ENCODE measurements around the gene SPAG16. TPM values are rescaled to one million over a fixed set of nuclear protein-coding genes. Genes with fewer than 3 reads are reported as not detected.

Gene SPAG16
- total RNA-seq, 1 experiment from 2014 or later: 30.0 TPM

DNA sequence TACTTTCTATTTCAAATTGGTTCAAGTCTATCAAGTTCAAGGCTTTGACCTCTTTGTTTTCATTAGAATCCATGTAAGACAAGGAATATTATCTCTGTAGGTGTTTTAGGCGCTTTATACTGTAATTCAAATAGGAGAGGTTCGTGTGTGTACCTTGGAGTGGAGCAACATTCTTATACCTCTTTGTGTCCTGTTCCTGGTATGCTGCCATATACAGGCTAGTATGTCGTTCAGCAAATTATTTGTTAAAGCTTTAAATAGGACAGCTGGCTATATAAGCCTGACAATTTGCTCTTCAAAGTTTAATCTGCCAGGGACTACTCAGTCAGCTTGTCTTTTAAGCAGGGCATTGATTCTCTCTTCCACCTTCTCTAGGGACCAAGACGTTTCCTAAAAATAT is 31.1 kb upstream of the SPAG16 start:
- ChIA-PET POLR2A (ENCODE audit: unreplicated experiment) (no interaction called here), CTCF (no interaction called here)
- Histone ChIP-seq H4K20me1 (ENCODE audit: insufficient read depth) (no peaks in the 10 kb centered on the region), H3K4me3 (no peak overlapping the region), H2AFZ (no peak overlapping the region), H3K36me3 (ENCODE audit: low read depth) (no peaks in the 10 kb centered on the region), H3K9me2 (ENCODE audit: insufficient read depth) (no peaks in the 10 kb centered on the region), H3K4me2 (no peak overlapping the region), H3K9me3 (ENCODE audit: insufficient read depth, low read depth) (peaks cover 4% of the 10 kb centered on the region; the same call in 1 of the 2 replicates), H3K27ac (no peak overlapping the region), H3K4me1 (replicated peaks; ENCODE audit: insufficient read depth) (0 out of 2 replicates have a peak, but pooled peaks cover 6% of the 10 kb centered on the region), H3K79me2 (ENCODE audit: low read depth) (no peaks in the 10 kb centered on the region), H3K27me3 (ENCODE audit: insufficient read depth, low read depth) (no peaks in the 10 kb centered on the region), H3F3A (ENCODE audit: insufficient read depth, low read depth) (no peaks in the 10 kb centered on the region)
- TF ChIP-seq EZH2 (IDR thresholded peaks at IDR 0.05; ENCODE audit: low read depth): no peak
- TF ChIP-seq, protein P1, sequence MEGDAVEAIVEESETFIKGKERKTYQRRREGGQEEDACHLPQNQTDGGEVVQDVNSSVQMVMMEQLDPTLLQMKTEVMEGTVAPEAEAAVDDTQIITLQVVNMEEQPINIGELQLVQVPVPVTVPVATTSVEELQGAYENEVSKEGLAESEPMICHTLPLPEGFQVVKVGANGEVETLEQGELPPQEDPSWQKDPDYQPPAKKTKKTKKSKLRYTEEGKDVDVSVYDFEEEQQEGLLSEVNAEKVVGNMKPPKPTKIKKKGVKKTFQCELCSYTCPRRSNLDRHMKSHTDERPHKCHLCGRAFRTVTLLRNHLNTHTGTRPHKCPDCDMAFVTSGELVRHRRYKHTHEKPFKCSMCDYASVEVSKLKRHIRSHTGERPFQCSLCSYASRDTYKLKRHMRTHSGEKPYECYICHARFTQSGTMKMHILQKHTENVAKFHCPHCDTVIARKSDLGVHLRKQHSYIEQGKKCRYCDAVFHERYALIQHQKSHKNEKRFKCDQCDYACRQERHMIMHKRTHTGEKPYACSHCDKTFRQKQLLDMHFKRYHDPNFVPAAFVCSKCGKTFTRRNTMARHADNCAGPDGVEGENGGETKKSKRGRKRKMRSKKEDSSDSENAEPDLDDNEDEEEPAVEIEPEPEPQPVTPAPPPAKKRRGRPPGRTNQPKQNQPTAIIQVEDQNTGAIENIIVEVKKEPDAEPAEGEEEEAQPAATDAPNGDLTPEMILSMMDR (conservative IDR thresholded peaks at IDR 0.05): no peak
- no peak for DNase-seq
- intact Hi-C loops (cut with micrococcal nuclease; ENCODE audit: unreplicated experiment): loop anchor here (10.0 kb wide), 1 partner anchor 552 kb away; no protein-coding TSS in a partner anchor
- no TSS peak for BruUV-seq (replicated peaks)

DNA sequence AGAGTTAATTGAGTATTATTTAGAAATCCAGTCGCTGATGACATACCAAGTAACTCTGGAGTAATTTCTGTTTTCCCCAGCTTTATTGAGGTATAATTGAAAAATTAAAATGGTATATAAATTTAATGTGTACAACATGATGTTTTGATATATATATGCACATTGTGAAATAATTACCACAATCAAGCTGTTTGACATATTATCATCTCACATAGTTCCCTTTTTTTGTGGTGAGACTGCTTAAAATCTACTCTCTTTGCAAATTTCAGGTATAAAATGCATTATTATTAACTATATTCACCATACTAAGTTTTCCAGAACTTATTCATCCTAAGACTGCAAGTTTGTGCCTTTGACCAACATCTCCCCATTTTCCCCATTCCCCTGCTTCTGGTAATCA is 25.0 kb upstream of the SPAG16 start:
- TF ChIP-seq EZH2 (IDR thresholded peaks at IDR 0.05; ENCODE audit: low read depth): no peak
- TF ChIP-seq, protein P1 (conservative IDR thresholded peaks at IDR 0.05): no peak
- no peak for DNase-seq
- H3K9me3 ChIP-seq (ENCODE audit: insufficient read depth, low read depth): no peaks in the 10 kb centered on the region
- no peaks in the 10 kb centered on the region for H3K9me2 ChIP-seq (ENCODE audit: insufficient read depth)
- BruUV-seq (replicated peaks): no TSS peak
- H2AFZ ChIP-seq: no peak overlapping the region
- no peaks in the 10 kb centered on the region for H4K20me1 ChIP-seq (ENCODE audit: insufficient read depth)
- POLR2A ChIA-PET (ENCODE audit: unreplicated experiment): no interaction called here
- H3K27ac ChIP-seq: no peak overlapping the region
- H3K79me2 ChIP-seq (ENCODE audit: low read depth): no peaks in the 10 kb centered on the region
- intact Hi-C loops (cut with micrococcal nuclease; ENCODE audit: unreplicated experiment): loop anchor here (10.0 kb wide), 1 partner anchor 546 kb away; no protein-coding TSS in a partner anchor
- H3K27me3 ChIP-seq (ENCODE audit: insufficient read depth, low read depth): no peaks in the 10 kb centered on the region
- CTCF ChIA-PET: no interaction called here
- H3K4me3 ChIP-seq: no peak overlapping the region
- H3K36me3 ChIP-seq (ENCODE audit: low read depth): no peaks in the 10 kb centered on the region
- no peaks in the 10 kb centered on the region for H3K4me1 ChIP-seq (replicated peaks; ENCODE audit: insufficient read depth)
- H3K4me2 ChIP-seq: no peak overlapping the region
- H3F3A ChIP-seq (ENCODE audit: insufficient read depth, low read depth): no peaks in the 10 kb centered on the region

DNA sequence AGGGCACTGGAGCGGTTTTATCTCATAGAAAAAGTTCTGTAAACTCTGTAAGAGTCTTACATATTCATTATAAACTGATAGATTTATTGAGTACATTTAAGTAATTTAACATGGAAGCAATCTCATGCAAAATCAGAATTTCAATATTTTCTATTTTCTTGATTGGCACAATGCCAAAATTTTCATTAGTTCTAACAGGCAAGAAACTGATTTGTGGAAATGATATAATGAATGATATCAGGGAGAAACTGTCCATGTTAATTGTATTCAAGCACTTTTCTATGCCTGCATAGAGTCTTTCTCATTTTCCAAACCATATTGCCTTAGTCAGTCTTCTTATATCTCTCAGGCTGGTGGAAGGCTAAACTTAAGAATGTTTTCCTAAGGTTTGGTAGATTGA is 23.0 kb upstream of the SPAG16 start:
- intact Hi-C loops (cut with micrococcal nuclease; ENCODE audit: unreplicated experiment): no loop called here
- BruUV-seq (replicated peaks): no TSS peak
- H3K36me3 ChIP-seq (ENCODE audit: low read depth): no peaks in the 10 kb centered on the region
- no peaks in the 10 kb centered on the region for H4K20me1 ChIP-seq (ENCODE audit: insufficient read depth)
- no peak overlapping the region for H3K27ac ChIP-seq
- no peak for TF ChIP-seq EZH2 (IDR thresholded peaks at IDR 0.05; ENCODE audit: low read depth)
- TF ChIP-seq, protein P1 (conservative IDR thresholded peaks at IDR 0.05): no peak
- no peak for DNase-seq
- ChIA-PET CTCF (no interaction called here), POLR2A (ENCODE audit: unreplicated experiment) (no interaction called here)
- no peaks in the 10 kb centered on the region for H3K9me3 ChIP-seq (ENCODE audit: insufficient read depth, low read depth)
- H2AFZ ChIP-seq: no peak overlapping the region
- H3K27me3 ChIP-seq (ENCODE audit: insufficient read depth, low read depth): no peaks in the 10 kb centered on the region
- H3F3A ChIP-seq (ENCODE audit: insufficient read depth, low read depth): no peaks in the 10 kb centered on the region
- no peaks in the 10 kb centered on the region for H3K9me2 ChIP-seq (ENCODE audit: insufficient read depth)
- H3K4me1 ChIP-seq (replicated peaks; ENCODE audit: insufficient read depth): no peaks in the 10 kb centered on the region
- no peaks in the 10 kb centered on the region for H3K79me2 ChIP-seq (ENCODE audit: low read depth)
- H3K4me2 ChIP-seq: no peak overlapping the region
- no peak overlapping the region for H3K4me3 ChIP-seq

All from PC-9 (cell line).